Loucy (cell line): ENCODE results near the gene TENM4.

ENCODE experiments used
- H2AFZ ChIP-seq: fragments of 200-600 bp; sonication (generic); 2 replicates; pipeline ENCODE4 v1.6.0; 2016; ENCODE audit warnings: antibody characterized with exemption, mild to moderate bottlenecking, low read length, moderate library complexity
- H3F3A ChIP-seq: fragments of 200-600 bp; 2 replicates; pipeline ENCODE4 v1.6.0; 2016; ENCODE audit warnings: antibody characterized with exemption, low read depth, mild to moderate bottlenecking
- H3K27me3 ChIP-seq: fragments of 200-600 bp; sonication (generic); 2 replicates; pipeline ENCODE4 v1.6.1; 2014; ENCODE audit warnings: low read length, mild to moderate bottlenecking; ENCODE audit not compliant: insufficient read depth, poor library complexity, severe bottlenecking
- H3K36me3 ChIP-seq: fragments of 200-600 bp; sonication (generic); 2 replicates; pipeline ENCODE4 v1.6.1; 2016; ENCODE audit warnings: low read length; ENCODE audit not compliant: insufficient read depth
- H3K4me1 ChIP-seq: fragments of 200-600 bp; sonication (generic); 2 replicates; pipeline ENCODE4 v1.5.1; 2014; ENCODE audit warnings: low read length, mild to moderate bottlenecking; ENCODE audit not compliant: insufficient read depth, poor library complexity, severe bottlenecking
- H3K4me2 ChIP-seq: fragments of 200-600 bp; sonication (generic); 2 replicates; pipeline ENCODE4 v1.6.0; 2014; ENCODE audit warnings: antibody characterized with exemption, low read length, low read depth, mild to moderate bottlenecking; ENCODE audit not compliant: poor library complexity, severe bottlenecking
- H3K4me3 ChIP-seq: fragments of 200-600 bp; sonication (generic); 2 replicates; pipeline ENCODE4 v1.5.1; 2014; ENCODE audit warnings: low read length, mild to moderate bottlenecking, mixed read lengths; ENCODE audit not compliant: poor library complexity, severe bottlenecking
- H3K79me2 ChIP-seq: fragments of 200-600 bp; sonication (generic); 2 replicates; pipeline ENCODE4 v1.6.1; 2014; ENCODE audit warnings: low read length; ENCODE audit not compliant: insufficient read depth
- H3K9ac ChIP-seq: fragments of 200-600 bp; sonication (generic); 2 replicates; pipeline ENCODE4 v1.6.0; 2014; ENCODE audit warnings: mild to moderate bottlenecking, low read depth, low read length, moderate library complexity; ENCODE audit not compliant: poor library complexity, severe bottlenecking
- H3K9me2 ChIP-seq: fragments of 200-600 bp; sonication (generic); replicated peaks from 2 replicates; pipeline ENCODE4 v1.6.1; 2016; ENCODE audit warnings: low read depth, low read length, mixed read lengths
- H3K9me3 ChIP-seq: fragments of 200-600 bp; sonication (generic); 2 replicates; pipeline ENCODE4 v1.6.1; 2014; ENCODE audit warnings: mild to moderate bottlenecking, antibody characterized with exemption, low read length, low read depth; ENCODE audit not compliant: insufficient read depth
- H4K20me1 ChIP-seq: fragments of 200-600 bp; sonication (generic); 2 replicates; pipeline ENCODE4 v1.6.0; 2014; ENCODE audit warnings: antibody characterized with exemption, low read length, mild to moderate bottlenecking; ENCODE audit not compliant: insufficient read depth, poor library complexity, severe bottlenecking
- CTCF ChIP-seq: fragments of 200-600 bp; sonication (generic); conservative IDR thresholded peaks from 2 replicates; pipeline ENCODE4 v1.5.1; 2014; ENCODE audit warnings: mild to moderate bottlenecking, antibody characterized with exemption, low read length
- EZH2phosphoT487 ChIP-seq: fragments of 200-600 bp; IDR thresholded peaks from 2 replicates; pipeline ENCODE4 v1.6.1; 2018; ENCODE audit warnings: antibody characterized with exemption, mild to moderate bottlenecking, moderate library complexity, borderline replicate concordance

Gene TENM4

GRCh38 chr11:79062814-79063762, 377.7 kb downstream of the TENM4 start:
- Histone ChIP-seq H3F3A (no peaks in the 10 kb centered on the region), H3K4me3 (no peak overlapping the region), H3K4me2 (no peak overlapping the region), H3K79me2 (no peaks in the 10 kb centered on the region), H3K27me3 (no peaks in the 10 kb centered on the region), H3K9me3 (no peaks in the 10 kb centered on the region), H3K4me1 (no peaks in the 10 kb centered on the region), H3K9me2 (no peaks in the 10 kb centered on the region), H3K36me3 (no peaks in the 10 kb centered on the region), H4K20me1 (no peaks in the 10 kb centered on the region), H3K9ac (no peak overlapping the region), H2AFZ (no peak overlapping the region)
- no peak for TF ChIP-seq CTCF
- no peak for TF ChIP-seq EZH2phosphoT487

GRCh38 chr11:79060081-79060953, 380.5 kb downstream of the TENM4 start:
- H3K4me3 ChIP-seq, result no peak overlapping the region
- H3K4me2 ChIP-seq, result no peak overlapping the region
- no peaks in the 10 kb centered on the region for H3F3A ChIP-seq
- no peaks in the 10 kb centered on the region for H3K9me2 ChIP-seq
- H2AFZ ChIP-seq, result no peak overlapping the region
- no peaks in the 10 kb centered on the region for H4K20me1 ChIP-seq
- no peak overlapping the region for H3K9ac ChIP-seq
- H3K36me3 ChIP-seq, result no peaks in the 10 kb centered on the region
- no peaks in the 10 kb centered on the region for H3K4me1 ChIP-seq
- H3K27me3 ChIP-seq, result no peaks in the 10 kb centered on the region
- TF ChIP-seq CTCF (no peak), EZH2phosphoT487 (no peak)
- no peaks in the 10 kb centered on the region for H3K9me3 ChIP-seq
- H3K79me2 ChIP-seq, result no peaks in the 10 kb centered on the region

DNA sequence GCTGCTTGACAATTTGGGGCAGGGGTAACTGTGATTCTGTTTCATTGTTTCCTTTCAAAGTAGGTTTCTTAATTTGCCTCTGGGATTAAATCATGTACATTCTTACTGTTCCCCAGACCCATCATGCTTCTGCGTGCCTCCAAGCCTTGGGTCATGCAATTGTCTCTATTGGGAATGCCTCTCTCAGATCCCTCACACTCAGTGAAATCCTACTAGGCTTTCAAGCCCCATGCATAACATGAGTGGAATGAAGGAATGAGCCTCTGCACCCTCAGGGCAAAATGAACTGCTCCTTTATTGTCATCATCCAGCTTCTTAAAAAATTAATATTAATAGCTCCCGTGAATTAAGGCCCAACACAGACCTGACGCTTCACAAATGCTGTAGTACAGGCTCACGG, 381.7 kb downstream of the TENM4 start:
- Histone ChIP-seq H4K20me1 (no peaks in the 10 kb centered on the region), H3K4me2 (no peak overlapping the region), H3F3A (no peaks in the 10 kb centered on the region), H3K36me3 (no peaks in the 10 kb centered on the region), H3K9me3 (no peaks in the 10 kb centered on the region), H3K4me1 (no peaks in the 10 kb centered on the region), H3K4me3 (no peak overlapping the region), H3K9me2 (no peaks in the 10 kb centered on the region), H2AFZ (no peak overlapping the region), H3K27me3 (no peaks in the 10 kb centered on the region), H3K9ac (no peak overlapping the region), H3K79me2 (no peaks in the 10 kb centered on the region)
- TF ChIP-seq CTCF (no peak), EZH2phosphoT487 (no peak)
